ENCODE results near the gene SP7. TPM values are rescaled to one million over a fixed set of nuclear protein-coding genes. Genes with fewer than 3 reads are reported as not detected.
A peak's percentile ranks its signal among the peaks of the same experiment; 100 is the strongest.

The SP7 gene
- total and polyA plus RNA-seq, 9 of the 15 experiments (the other 6 are each of a cell fraction or from before 2014, with no cell fraction given), result 0.04 TPM; not detected in 8

GRCh38 chr12:53299101-53299453, 37.1 kb downstream of the SP7 start (continued):
- no peak for TF ChIP-seq ZBTB34 (CRISPR knock-in tag; IDR thresholded peaks at IDR 0.05)
- TF ChIP-seq RFX7 (CRISPR knock-in tag; IDR thresholded peaks at IDR 0.05), result no peak
- peak; percentile 62; the same call in 1 of the 2 replicates for TF ChIP-seq JUNB (CRISPR knock-in tag; conservative IDR thresholded peaks at IDR 0.05)
- no peak for TF ChIP-seq CHAMP1 (IDR thresholded peaks at IDR 0.05)
- TF ChIP-seq MEF2A (IDR thresholded peaks at IDR 0.05; ENCODE audit: control insufficient read depth, low read depth, low read length), result no peak
- TF ChIP-seq HDGF (IDR thresholded peaks at IDR 0.05), result no peak
- no peak for TF ChIP-seq CEBPG (CRISPR knock-in tag; IDR thresholded peaks at IDR 0.05)
- TF ChIP-seq CEBPG (tag; conservative IDR thresholded peaks at IDR 0.05 in 1 of 2, IDR thresholded peaks at IDR 0.05 in 1 of 2), result no peak
- TF ChIP-seq ZNF408 (CRISPR knock-in tag; IDR thresholded peaks at IDR 0.05; ENCODE audit: low read depth), result no peak
- no peak for TF ChIP-seq RBM25 (IDR thresholded peaks at IDR 0.05; ENCODE audit: low read depth, low read length, severe bottlenecking)
- no peak for TF ChIP-seq SIN3A (IDR thresholded peaks at IDR 0.05; ENCODE audit: borderline replicate concordance in 2 of 2, control insufficient read depth in 1 of 2, low read depth in 2 of 2, low read length in 2 of 2)
- TF ChIP-seq SP1 (CRISPR knock-in tag; IDR thresholded peaks at IDR 0.05), result no peak
- TF ChIP-seq U2AF2 (optimal IDR thresholded peaks at IDR 0.05; ENCODE audit: low read depth, low read length), result no peak
- TF ChIP-seq TAF7 (tag; IDR thresholded peaks at IDR 0.05), result no peak
- no peak for TF ChIP-seq NR3C1 (CRISPR knock-in tag; IDR thresholded peaks at IDR 0.05)
- TF ChIP-seq XRCC4 (IDR thresholded peaks at IDR 0.05; ENCODE audit: extremely low read depth, insufficient read depth, insufficient read length), result no peak
- no peak for TF ChIP-seq HMG20A (CRISPR knock-in tag; conservative IDR thresholded peaks at IDR 0.05)
- TF ChIP-seq MTA2 (IDR thresholded peaks at IDR 0.05; ENCODE audit: low read depth), result 0 out of 2 replicates have a peak, but pooled peaks have one; percentile 8
- peak; percentile 56 for TF ChIP-seq CREM (IDR thresholded peaks at IDR 0.05; ENCODE audit: low read depth)
- no peak for TF ChIP-seq ATF1 (CRISPR knock-in tag; IDR thresholded peaks at IDR 0.05)
- TF ChIP-seq ATF1 (tag; IDR thresholded peaks at IDR 0.05), result peak; percentile 50; the same call in 1 of the 2 replicates
- no peak for TF ChIP-seq KDM2B (CRISPR knock-in tag; IDR thresholded peaks at IDR 0.05)
- peak; percentile 92 for TF ChIP-seq C11orf30 (IDR thresholded peaks at IDR 0.05; ENCODE audit: low read depth)
- TF ChIP-seq GTF2F1 (IDR thresholded peaks at IDR 0.05; ENCODE audit: low read depth, low read length), result no peak
- TF ChIP-seq E2F8 (IDR thresholded peaks at IDR 0.05; ENCODE audit: low read depth, partially characterized antibody), result no peak
- no peak for TF ChIP-seq ZNF57 (CRISPR knock-in tag; IDR thresholded peaks at IDR 0.05)

Measured in K562 (cell line).